ENCODE measurements around the gene SORCS3. TPM values are rescaled to one million over a fixed set of nuclear protein-coding genes. Genes with fewer than 3 reads are reported as not detected.

Gene SORCS3
- total RNA-seq, 1 experiment from 2014 or later = not detected

GRCh38 chr10:105073999-105074398 is 432.9 kb downstream of the SORCS3 start:
- no peaks in the 10 kb centered on the region for H4K20me1 ChIP-seq (ENCODE audit: insufficient read depth)
- H3K9me2 ChIP-seq (ENCODE audit: insufficient read depth) = no peaks in the 10 kb centered on the region
- no peaks in the 10 kb centered on the region for H3K36me3 ChIP-seq (ENCODE audit: low read depth)
- H3K27ac ChIP-seq = no peak overlapping the region
- H3K27me3 ChIP-seq (ENCODE audit: insufficient read depth, low read depth) = no peaks in the 10 kb centered on the region
- H2AFZ ChIP-seq = no peak overlapping the region
- ChIA-PET CTCF (no interaction called here), POLR2A (ENCODE audit: unreplicated experiment) (no interaction called here)
- H3K9me3 ChIP-seq (ENCODE audit: insufficient read depth, low read depth) = no peaks in the 10 kb centered on the region
- no peaks in the 10 kb centered on the region for H3K79me2 ChIP-seq (ENCODE audit: low read depth)
- H3F3A ChIP-seq (ENCODE audit: insufficient read depth, low read depth) = no peaks in the 10 kb centered on the region
- no peak overlapping the region for H3K4me3 ChIP-seq
- no peak for DNase-seq
- TF ChIP-seq EZH2 (IDR thresholded peaks at IDR 0.05; ENCODE audit: low read depth) = no peak
- TF ChIP-seq, protein P1, sequence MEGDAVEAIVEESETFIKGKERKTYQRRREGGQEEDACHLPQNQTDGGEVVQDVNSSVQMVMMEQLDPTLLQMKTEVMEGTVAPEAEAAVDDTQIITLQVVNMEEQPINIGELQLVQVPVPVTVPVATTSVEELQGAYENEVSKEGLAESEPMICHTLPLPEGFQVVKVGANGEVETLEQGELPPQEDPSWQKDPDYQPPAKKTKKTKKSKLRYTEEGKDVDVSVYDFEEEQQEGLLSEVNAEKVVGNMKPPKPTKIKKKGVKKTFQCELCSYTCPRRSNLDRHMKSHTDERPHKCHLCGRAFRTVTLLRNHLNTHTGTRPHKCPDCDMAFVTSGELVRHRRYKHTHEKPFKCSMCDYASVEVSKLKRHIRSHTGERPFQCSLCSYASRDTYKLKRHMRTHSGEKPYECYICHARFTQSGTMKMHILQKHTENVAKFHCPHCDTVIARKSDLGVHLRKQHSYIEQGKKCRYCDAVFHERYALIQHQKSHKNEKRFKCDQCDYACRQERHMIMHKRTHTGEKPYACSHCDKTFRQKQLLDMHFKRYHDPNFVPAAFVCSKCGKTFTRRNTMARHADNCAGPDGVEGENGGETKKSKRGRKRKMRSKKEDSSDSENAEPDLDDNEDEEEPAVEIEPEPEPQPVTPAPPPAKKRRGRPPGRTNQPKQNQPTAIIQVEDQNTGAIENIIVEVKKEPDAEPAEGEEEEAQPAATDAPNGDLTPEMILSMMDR (conservative IDR thresholded peaks at IDR 0.05) = no peak
- BruUV-seq (replicated peaks) = no TSS peak
- intact Hi-C loops (cut with micrococcal nuclease; ENCODE audit: unreplicated experiment) = no loop called here
- no peak overlapping the region for H3K4me2 ChIP-seq
- H3K4me1 ChIP-seq (replicated peaks; ENCODE audit: insufficient read depth) = no peaks in the 10 kb centered on the region

DNA sequence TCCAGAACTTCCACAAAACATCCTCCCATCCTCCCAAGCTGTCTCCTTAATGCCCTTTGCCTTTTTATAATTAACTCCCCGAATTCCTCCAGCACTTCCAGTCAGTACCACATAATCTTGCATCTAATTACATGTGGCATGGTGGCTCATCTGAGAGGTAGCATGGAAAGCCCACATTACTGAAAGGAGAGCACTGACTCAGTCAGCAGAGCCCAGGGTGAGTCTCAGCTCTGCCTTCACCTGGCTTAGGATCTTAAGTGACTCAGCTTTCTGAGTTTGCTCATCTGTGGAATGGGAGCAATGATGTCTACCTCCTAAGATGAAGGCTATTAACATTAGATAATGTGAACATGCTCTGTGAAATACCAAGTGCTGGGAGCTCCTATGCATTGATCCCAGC is 433.9 kb downstream of the SORCS3 start:
- no peaks in the 10 kb centered on the region for H3K36me3 ChIP-seq (ENCODE audit: low read depth)
- POLR2A ChIA-PET (ENCODE audit: unreplicated experiment) = no interaction called here
- H3K4me3 ChIP-seq = no peak overlapping the region
- intact Hi-C loops (cut with micrococcal nuclease; ENCODE audit: unreplicated experiment) = no loop called here
- no peak for DNase-seq
- no peaks in the 10 kb centered on the region for H3K9me3 ChIP-seq (ENCODE audit: insufficient read depth, low read depth)
- CTCF ChIA-PET = no interaction called here
- H3K79me2 ChIP-seq (ENCODE audit: low read depth) = no peaks in the 10 kb centered on the region
- H3K27ac ChIP-seq = no peak overlapping the region
- H3F3A ChIP-seq (ENCODE audit: insufficient read depth, low read depth) = no peaks in the 10 kb centered on the region
- no peaks in the 10 kb centered on the region for H4K20me1 ChIP-seq (ENCODE audit: insufficient read depth)
- no TSS peak for BruUV-seq (replicated peaks)
- H3K9me2 ChIP-seq (ENCODE audit: insufficient read depth) = no peaks in the 10 kb centered on the region
- no peaks in the 10 kb centered on the region for H3K27me3 ChIP-seq (ENCODE audit: insufficient read depth, low read depth)
- H3K4me2 ChIP-seq = no peak overlapping the region
- H2AFZ ChIP-seq = no peak overlapping the region
- H3K4me1 ChIP-seq (replicated peaks; ENCODE audit: insufficient read depth) = no peaks in the 10 kb centered on the region
- TF ChIP-seq EZH2 (IDR thresholded peaks at IDR 0.05; ENCODE audit: low read depth) = no peak
- TF ChIP-seq, protein P1 (conservative IDR thresholded peaks at IDR 0.05) = no peak

GRCh38 chr10:105085980-105086379 is 444.9 kb downstream of the SORCS3 start:
- BruUV-seq (replicated peaks) = no TSS peak
- Histone ChIP-seq H3K4me3 (no peak overlapping the region), H3K36me3 (ENCODE audit: low read depth) (no peaks in the 10 kb centered on the region), H3F3A (ENCODE audit: insufficient read depth, low read depth) (no peaks in the 10 kb centered on the region), H3K9me3 (ENCODE audit: insufficient read depth, low read depth) (no peaks in the 10 kb centered on the region), H4K20me1 (ENCODE audit: insufficient read depth) (no peaks in the 10 kb centered on the region), H3K4me2 (no peak overlapping the region), H3K4me1 (replicated peaks; ENCODE audit: insufficient read depth) (no peaks in the 10 kb centered on the region), H3K27me3 (ENCODE audit: insufficient read depth, low read depth) (no peaks in the 10 kb centered on the region), H2AFZ (no peak overlapping the region), H3K9me2 (ENCODE audit: insufficient read depth) (no peaks in the 10 kb centered on the region), H3K79me2 (ENCODE audit: low read depth) (no peaks in the 10 kb centered on the region), H3K27ac (no peak overlapping the region)
- no peak for DNase-seq
- CTCF ChIA-PET = no interaction called here
- intact Hi-C loops (cut with micrococcal nuclease; ENCODE audit: unreplicated experiment) = no loop called here
- TF ChIP-seq, protein P1 (conservative IDR thresholded peaks at IDR 0.05) = no peak
- TF ChIP-seq EZH2 (IDR thresholded peaks at IDR 0.05; ENCODE audit: low read depth) = no peak
- POLR2A ChIA-PET (ENCODE audit: unreplicated experiment) = no interaction called here
